Stimulated activated CD4-positive, alpha-beta T cell treated with anti-CD3 and anti-CD28 coated beads, Interleukin-2, amount 100 ng/mL, for 48 hours (primary cell): ENCODE results near the gene SORL1.

Experiments
- DNase-seq, 2 donors: peaks; one replicate each; pipeline ENCODE4 v3.0.0-alpha.2; 2020

Gene SORL1

GRCh38 chr11:121536126-121536525 is 84.0 kb downstream of the SORL1 start:
- no peak for DNase-seq

- no peak for DNase-seq
These were observed 85.9 kb downstream of the SORL1 start for GRCh38 chr11:121538054-121538453.

GRCh38 chr11:121539000-121539399 is 86.9 kb downstream of the SORL1 start:
- no peak for DNase-seq

DNA sequence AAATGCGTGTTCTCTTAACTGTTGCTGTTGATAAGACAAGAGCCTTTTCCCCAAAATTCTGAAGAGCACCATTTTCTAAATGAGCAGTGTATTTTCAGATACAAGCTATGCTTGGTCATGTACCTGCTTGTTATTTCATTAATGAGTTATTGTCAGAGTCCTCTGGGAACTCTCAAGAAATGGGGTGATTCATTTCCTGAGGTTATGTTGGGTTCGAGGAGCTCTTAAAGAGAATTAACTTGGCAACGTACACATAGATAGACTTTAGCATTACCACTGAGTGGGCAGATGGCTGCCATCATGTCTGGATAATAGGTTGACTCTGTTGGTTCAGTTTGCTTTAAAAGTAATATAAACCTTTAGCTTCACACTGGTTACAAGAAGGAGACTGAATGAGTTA is 88.5 kb downstream of the SORL1 start:
- DNase-seq = no peak

DNA sequence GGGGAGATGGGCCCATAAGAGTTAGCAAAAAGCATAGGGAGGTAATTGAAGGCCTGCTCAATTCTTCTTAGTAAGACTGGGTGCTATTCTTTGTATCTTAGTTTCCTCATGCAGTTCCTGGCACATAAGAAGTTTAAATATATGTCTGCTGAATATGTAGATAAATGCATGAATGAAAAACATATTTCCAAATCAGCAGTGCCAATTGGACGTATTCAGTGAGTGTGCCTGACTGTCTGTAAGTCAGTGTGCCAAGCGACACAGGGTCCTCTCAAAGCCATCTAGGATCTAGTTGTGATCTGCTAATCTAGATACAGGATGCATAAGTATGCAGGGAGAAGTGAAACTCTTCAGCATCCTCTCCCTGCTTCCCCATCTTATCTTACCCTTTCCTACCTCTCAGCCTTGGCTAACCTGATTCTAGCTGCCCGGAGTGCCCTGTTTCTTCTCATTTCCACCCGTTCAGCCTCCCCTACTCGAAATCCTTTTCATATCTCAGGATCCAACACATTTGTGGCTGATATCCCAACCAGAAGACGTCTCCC is 91.8 kb downstream of the SORL1 start:
- DNase-seq = no peak

DNA sequence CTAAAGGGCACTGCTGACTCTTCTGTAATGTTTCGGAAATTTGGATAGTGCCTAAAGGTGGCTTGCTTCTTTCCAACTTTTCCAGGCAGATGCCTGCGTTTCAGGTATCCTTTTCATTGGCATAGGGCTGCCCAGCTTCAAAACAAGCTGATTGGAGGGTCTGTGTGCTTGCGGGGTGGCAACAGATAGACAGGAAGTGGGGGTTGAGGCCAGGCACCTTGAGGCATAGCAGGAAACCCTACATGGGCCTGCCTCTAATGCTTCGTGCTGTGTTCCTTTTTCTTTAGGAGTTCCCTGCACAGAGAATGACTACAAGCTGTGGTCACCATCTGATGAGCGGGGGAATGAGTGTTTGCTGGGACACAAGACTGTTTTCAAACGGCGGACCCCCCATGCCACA is 92.8 kb downstream of the SORL1 start:
- no peak for DNase-seq

DNA sequence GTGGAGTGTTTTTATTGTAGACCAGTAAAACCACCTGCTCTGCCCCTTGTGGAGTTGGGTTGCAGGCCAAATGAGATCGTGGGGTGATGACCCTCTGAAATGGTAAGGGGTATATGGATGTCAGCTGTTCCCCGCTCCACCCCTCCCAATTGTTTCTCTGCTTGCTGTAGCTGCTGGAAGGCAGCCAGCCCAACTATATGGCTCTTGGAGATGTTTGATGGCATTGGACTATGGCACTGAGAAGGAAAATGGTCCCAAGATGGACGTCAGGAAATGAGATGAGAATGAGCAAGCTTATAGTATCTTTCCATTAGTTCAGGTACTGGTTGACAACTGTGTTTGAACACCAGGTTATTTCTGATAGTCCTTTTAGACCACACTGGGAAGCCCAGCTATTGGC is 95.5 kb downstream of the SORL1 start:
- no peak for DNase-seq

DNA sequence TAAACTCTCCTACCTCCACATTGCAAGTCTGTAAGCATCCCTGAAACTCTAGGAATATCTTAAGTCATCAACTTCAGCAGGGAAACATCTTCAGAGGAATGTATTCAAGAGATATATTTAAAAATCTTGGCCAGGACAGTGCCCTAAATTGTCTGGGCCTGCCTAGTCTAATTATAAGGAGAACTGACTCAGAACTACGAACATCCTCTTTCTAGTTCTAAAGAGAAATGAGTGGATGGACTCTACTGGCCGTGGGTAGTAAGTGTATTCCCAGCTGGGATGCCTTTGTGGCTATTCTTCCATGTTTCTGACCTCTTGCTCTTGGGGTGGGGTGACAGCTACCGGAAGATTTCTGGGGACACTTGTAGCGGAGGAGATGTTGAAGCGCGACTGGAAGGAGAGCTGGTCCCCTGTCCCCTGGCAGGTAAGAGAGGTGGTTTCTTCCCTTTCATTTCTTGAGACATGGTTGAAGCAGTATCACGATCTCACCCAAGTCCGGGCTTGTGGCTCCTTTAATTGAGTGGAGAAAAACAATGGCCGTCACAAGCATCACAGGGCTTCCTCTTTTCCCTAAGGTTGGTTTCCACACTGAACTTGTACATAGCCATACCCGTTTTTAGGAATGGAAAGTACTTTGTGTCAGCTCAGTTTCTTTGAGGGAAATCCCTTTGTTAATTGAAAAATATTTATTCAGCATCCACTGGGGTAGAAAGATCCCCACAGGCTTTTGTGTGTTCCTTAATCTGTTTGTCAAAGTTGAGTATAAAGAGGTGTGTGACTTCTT is 98.3 kb downstream of the SORL1 start:
- no peak for DNase-seq

GRCh38 chr11:121551463-121551862 is 99.3 kb downstream of the SORL1 start:
- DNase-seq = no peak

DNA sequence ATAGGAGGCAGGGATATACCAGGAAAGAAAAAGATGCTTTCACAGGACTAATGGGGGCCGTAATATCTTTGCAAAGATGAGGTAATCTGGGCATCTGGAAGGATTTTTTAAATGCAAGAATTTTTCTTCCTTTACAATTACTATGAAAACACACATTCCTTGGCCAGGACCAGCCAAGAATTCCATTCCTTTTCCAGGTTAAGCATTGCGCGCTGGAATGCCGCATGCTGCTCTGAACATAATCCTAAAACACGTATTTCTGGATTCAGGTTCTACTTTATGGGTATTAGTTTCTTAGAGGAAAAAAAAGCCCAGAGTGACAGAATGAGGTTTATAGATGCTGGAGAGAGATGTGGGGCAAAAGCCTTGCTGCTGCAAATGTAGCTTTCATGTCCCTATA is 100.0 kb downstream of the SORL1 start:
- no peak for DNase-seq

- no peak for DNase-seq
These were observed 100.5 kb downstream of the SORL1 start for GRCh38 chr11:121552644-121553043.

DNA sequence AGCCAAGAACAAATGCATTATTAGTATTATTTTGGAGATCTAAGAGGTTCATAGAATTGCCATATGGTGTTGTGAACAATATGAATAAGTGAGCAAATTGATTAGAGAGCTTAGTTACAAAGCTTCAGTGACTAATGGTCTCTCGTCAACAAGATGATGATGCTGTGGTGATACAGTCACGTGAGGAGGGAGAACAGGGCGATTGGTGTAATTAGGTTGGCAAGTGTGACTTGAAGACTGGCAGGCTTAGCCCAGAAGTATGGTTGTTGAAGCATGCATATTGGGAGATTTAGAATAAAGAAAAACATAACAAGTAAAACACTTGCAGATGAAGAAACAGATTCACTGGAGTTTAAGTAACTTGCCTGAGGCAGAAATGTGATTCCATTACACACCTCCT is 101.3 kb downstream of the SORL1 start:
- DNase-seq = no peak

- DNase-seq = no peak
These were observed 101.7 kb downstream of the SORL1 start for GRCh38 chr11:121553806-121554205.

DNA sequence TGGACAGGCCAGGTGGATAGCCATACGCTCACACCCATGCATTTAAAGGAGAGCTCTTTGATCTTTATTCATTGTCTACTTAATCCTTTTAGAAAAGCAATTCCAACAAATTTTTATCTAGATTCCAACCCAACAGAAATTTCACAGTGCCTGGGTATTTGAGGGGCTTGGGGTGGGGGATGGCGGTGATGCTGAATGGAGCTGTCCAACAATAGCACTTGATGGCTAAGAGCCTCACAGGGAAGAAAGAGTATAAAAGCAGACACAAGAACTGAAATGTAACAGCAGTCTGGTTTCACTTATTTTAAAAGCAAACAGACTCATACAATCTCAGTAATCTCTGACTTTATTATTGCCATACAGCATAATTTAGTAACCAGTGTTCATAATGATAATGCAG is 102.4 kb downstream of the SORL1 start:
- DNase-seq = no peak

DNA sequence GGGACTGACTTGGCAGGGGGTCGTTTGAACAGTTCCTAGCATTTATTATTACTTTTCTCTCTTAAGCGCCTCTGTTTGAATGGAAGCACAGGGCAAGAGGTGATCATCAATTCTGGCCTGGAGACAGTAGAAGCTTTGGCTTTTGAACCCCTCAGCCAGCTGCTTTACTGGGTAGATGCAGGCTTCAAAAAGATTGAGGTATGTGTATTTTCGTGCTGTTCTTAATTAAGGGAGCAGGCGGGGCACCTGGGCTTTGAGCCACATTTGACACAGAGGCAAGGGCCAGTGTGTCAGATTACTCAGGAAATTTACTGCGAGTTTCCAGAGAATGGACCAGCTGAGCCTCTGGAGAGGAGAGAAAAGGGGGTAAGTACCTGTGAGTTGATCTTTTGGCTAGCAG is 103.0 kb downstream of the SORL1 start:
- DNase-seq = no peak

- DNase-seq = no peak
These were observed 104.8 kb downstream of the SORL1 start for GRCh38 chr11:121556937-121557336.

- no peak for DNase-seq
These were observed 105.2 kb downstream of the SORL1 start for GRCh38 chr11:121557348-121557747.

DNA sequence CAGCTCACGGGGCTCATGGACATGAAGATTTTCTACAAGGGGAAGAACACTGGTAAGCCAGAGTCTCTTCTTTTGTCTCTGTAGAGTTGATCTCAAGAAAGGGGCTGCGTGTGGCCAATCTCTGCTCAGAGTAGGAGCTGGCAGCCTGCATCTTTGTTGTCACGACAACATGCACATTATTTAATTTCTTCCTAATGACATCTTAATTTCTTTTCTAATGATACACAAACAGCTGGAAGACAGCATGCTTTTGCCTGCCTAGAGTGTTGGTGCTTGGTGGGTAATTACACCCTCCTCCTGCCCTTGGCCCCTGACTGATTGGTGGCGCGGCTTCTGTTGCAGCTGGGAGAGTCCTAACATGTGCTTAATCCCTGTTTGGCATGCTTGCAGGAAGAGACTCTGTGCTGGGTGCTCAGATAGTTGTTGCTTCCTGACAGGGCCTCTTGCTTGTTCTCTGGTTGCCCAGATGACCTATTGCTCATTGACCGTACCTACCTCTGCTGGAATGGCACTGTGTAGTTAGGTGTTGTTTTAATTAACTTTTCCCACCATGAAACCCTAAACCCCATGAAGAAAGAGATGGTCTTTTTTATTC is 107.6 kb downstream of the SORL1 start:
- DNase-seq = no peak

DNA sequence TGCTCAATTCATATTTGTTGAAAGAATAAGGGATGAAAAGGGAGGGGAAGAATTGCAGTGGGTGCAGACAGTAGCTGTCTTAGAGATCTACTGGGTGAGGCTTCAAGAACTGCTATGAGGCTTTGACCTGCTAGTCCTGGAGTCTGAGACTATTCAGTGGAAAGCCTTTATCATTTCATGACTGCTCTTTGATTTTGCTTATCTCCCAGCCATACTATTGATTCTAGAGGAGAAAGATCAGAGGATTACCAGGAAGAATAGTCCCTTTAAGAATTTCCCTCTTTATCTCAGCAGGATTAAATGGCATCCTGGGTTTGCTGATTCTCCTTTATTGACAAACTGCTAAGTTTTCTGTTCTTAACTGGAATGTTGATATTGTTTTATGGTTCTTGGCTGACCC is 108.1 kb downstream of the SORL1 start:
- DNase-seq = no peak

DNA sequence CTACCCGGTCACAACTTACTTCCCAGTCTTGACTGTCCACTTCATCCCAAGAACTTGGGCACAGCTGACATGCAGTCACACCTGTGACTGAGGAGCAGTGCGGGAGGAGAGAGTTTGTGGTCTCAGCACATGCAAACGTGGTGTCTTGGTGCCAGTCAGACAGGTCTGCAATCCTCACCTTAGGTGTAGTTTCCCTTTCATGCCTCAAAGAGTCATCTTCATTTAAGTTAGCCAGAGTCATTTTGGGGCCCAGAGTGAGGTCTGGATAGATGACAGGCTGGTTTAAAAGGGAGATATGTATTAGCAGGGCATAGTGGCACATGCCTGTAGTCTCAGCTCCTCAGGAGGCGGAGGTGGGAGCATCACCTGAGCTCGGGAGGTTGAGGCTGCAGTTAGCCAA is 109.1 kb downstream of the SORL1 start:
- no peak for DNase-seq

- DNase-seq = no peak
These were observed 109.6 kb downstream of the SORL1 start for GRCh38 chr11:121561716-121562115.

- peak in 1 of 2 donors; percentile 11 for DNase-seq
These were observed 110.9 kb downstream of the SORL1 start for GRCh38 chr11:121563003-121563402.

DNA sequence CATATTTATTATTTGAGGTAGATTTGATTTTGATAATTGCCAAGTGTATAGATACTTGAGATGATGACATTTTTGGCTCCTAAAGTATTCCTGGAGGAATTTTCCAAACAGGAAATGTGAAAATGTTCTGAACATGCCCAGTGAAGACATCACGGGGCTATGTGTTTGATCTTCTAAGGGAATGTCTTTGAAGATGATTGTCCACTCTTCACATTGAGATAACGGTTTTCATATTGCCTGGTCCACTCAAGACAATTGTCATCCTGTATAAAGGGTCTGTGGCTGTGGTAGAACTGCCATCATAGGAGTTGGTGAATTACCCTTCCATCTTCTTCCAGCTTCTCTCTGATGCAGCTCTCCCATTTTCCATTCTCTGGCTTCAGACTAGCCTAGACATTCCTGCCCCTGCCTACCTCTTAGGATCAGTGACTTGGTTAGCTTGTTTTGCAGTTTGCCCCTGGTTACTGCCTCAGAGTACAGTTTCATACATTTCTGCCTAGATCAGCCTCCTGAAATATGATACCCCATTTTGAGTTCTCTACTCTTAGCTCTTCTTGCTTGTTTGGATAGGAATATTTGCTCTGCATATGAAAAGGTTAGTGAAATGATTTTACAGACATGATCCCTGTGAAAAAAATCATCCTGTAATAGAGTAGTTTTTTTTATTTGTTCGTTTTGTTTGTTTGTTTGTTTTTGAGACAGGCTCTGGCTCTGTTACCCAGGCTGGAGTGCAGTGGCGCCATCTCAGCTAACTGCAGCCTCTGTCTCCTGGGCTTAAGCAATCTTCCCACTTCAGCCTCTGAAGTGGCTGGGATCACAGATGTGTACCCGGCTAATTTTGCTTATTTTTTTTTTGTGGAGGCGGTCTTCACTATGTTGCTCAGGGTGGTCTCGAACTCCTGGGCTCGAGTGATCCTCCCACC is 112.0 kb downstream of the SORL1 start:
- DNase-seq = no peak
